Liver (tissue), 9 donors: ENCODE measurements around the gene MAFG. TPM values are rescaled to one million over a fixed set of nuclear protein-coding genes. Genes with fewer than 3 reads are reported as not detected.

Source experiments
- DNase-seq: peaks from one replicate; pipeline ENCODE4 v3.0.0-alpha.2; 2017; ENCODE audit warnings: low spot score
- H3K27ac ChIP-seq, 2 donors: one replicate each; pipeline ENCODE4 v1.7.0; 2013; ENCODE audit warnings: inconsistent platforms in 2 of 2, low read length in 2 of 2, control low read depth in 1 of 2, low read depth in 1 of 2, mild to moderate bottlenecking in 1 of 2
- H3K27me3 ChIP-seq, 4 donors: one replicate each; pipeline versions ENCODE4 v1.6.1 to v1.7.0; 2013; ENCODE audit warnings: low read length in 3 of 4, inconsistent platforms in 1 of 4, mild to moderate bottlenecking in 1 of 4, moderate library complexity in 1 of 4; ENCODE audit not compliant: control insufficient read depth in 4 of 4, insufficient read depth in 4 of 4
- H3K36me3 ChIP-seq, 4 donors: one replicate each; pipeline versions ENCODE4 v1.6.1 to v1.7.0; 2013; ENCODE audit warnings: low read length in 3 of 4, mild to moderate bottlenecking in 3 of 4, low read depth in 1 of 4, moderate library complexity in 1 of 4; ENCODE audit not compliant: control insufficient read depth in 4 of 4, insufficient read depth in 3 of 4
- H3K4me1 ChIP-seq, 4 donors: one replicate each; pipeline versions ENCODE4 v1.6.1 to v1.7.0; 2013; ENCODE audit warnings: low read length in 3 of 4, mild to moderate bottlenecking in 3 of 4, moderate library complexity in 1 of 4; ENCODE audit not compliant: control insufficient read depth in 4 of 4, insufficient read depth in 4 of 4
- H3K4me3 ChIP-seq, 3 donors: one replicate each; pipeline versions ENCODE4 v1.6.1 to v1.7.0; 2013; ENCODE audit warnings: low read length in 3 of 3, control low read depth in 1 of 3, low read depth in 1 of 3, mild to moderate bottlenecking in 1 of 3
- H3K9ac ChIP-seq, 2 donors: one replicate each; pipeline ENCODE4 v1.7.0; 2013; ENCODE audit warnings: low read length in 2 of 2, mild to moderate bottlenecking in 2 of 2, moderate library complexity in 2 of 2, control low read depth in 1 of 2, low read depth in 1 of 2
- H3K9me3 ChIP-seq, 4 donors: one replicate each; pipeline versions ENCODE4 v1.6.1 to v1.7.0; 2013; ENCODE audit warnings: low read length in 3 of 4; ENCODE audit not compliant: control insufficient read depth in 4 of 4
- CTCF ChIP-seq: fragments of 150-350 bp; IDR thresholded peaks from 2 replicates; pipeline ENCODE4 v1.5.1; 2017; ENCODE audit warnings: improper control_type of control experiment, low read depth, low read length; ENCODE audit not compliant: missing input control
- EGR1 ChIP-seq, 2 donors: IDR thresholded peaks; 2 replicates each; pipeline ENCODE4 v1.6.1; 2016 to 2018; ENCODE audit warnings: antibody characterized with exemption in 2 of 2, low read depth in 2 of 2
- FOXA1 ChIP-seq: IDR thresholded peaks from 2 replicates; pipeline ENCODE4 v1.6.1; 2016; ENCODE audit warnings: antibody characterized with exemption
- FOXA2 ChIP-seq: IDR thresholded peaks from 2 replicates; pipeline ENCODE4 v1.6.1; 2016; ENCODE audit warnings: antibody characterized with exemption
- GABPA ChIP-seq, 2 donors: IDR thresholded peaks in 1 of 2; conservative IDR thresholded peaks in 1 of 2; 2 replicates each; pipeline ENCODE4 v1.6.1; 2016; ENCODE audit warnings: antibody characterized with exemption in 2 of 2, mild to moderate bottlenecking in 1 of 2, moderate library complexity in 1 of 2
- HNF4A ChIP-seq, 2 donors: conservative IDR thresholded peaks; 2 replicates each; pipeline ENCODE4 v1.6.1; 2016; ENCODE audit warnings: antibody characterized with exemption in 2 of 2, mild to moderate bottlenecking in 2 of 2
- JUND ChIP-seq, 2 donors: IDR thresholded peaks; 2 replicates each; pipeline ENCODE4 v1.6.1; 2016; ENCODE audit warnings: antibody characterized with exemption in 2 of 2
- NR2F2 ChIP-seq: IDR thresholded peaks from 2 replicates; pipeline ENCODE4 v1.6.1; 2016; ENCODE audit warnings: antibody characterized with exemption
- RAD21 ChIP-seq, 2 donors: IDR thresholded peaks; 2 replicates each; pipeline ENCODE4 v1.6.1; 2016; ENCODE audit warnings: antibody characterized with exemption in 2 of 2, mild to moderate bottlenecking in 2 of 2
- REST ChIP-seq: IDR thresholded peaks from 2 replicates; pipeline ENCODE4 v1.6.1; 2016; ENCODE audit warnings: antibody characterized with exemption, mild to moderate bottlenecking
- RXRA ChIP-seq, 2 donors: IDR thresholded peaks; 2 replicates each; pipeline ENCODE4 v1.6.1; 2017 to 2018; ENCODE audit warnings: antibody characterized with exemption in 2 of 2, mild to moderate bottlenecking in 1 of 2
- SP1 ChIP-seq: IDR thresholded peaks from 2 replicates; pipeline ENCODE4 v1.6.1; 2018; ENCODE audit warnings: antibody characterized with exemption, mild to moderate bottlenecking
- TAF1 ChIP-seq: conservative IDR thresholded peaks from 2 replicates; pipeline ENCODE4 v1.6.1; 2016; ENCODE audit warnings: antibody characterized with exemption, mild to moderate bottlenecking
- YY1 ChIP-seq: IDR thresholded peaks from 2 replicates; pipeline ENCODE4 v1.6.1; 2016; ENCODE audit warnings: antibody characterized with exemption, mild to moderate bottlenecking
- WGBS: extraction: QIAGEN DNeasy Blood & Tissue Kit; methylation state at CpG from one replicate; pipeline ENCODE4 v1.1.7; 2013; 5-methylcytosine and 5-hydroxymethylcytosine counted together
- polyA plus RNA-seq, 2 donors: library from polyadenylated mRNA; stranded (reverse) in 1 of 2; unstranded in 1 of 2; fragments of 200-250 nt in 1 of 2; fragments of >200 nt in 1 of 2; fragmentation: Nextera tagmentation in 1 of 2; extraction: Ambion mirVana in 1 of 2; gene quantifications; one replicate each; pipeline versions ENCODE4 v1.2.1 to v1.2.3, GENCODE V29; 2013 to 2015
- total RNA-seq, 2 donors: library from RNA; depleted of rRNA; stranded (reverse); fragments of >200 nt; gene quantifications; one replicate each; pipeline ENCODE4 v1.2.3, GENCODE V29; 2014
- TF ChIP-seq, protein P1 (sequence below): IDR thresholded peaks from 2 replicates; pipeline ENCODE4 v1.6.1; 2016; ENCODE audit warnings: antibody characterized with exemption
- TF ChIP-seq, protein P2 (sequence below): IDR thresholded peaks from 2 replicates; pipeline ENCODE4 v1.6.1; 2016; ENCODE audit warnings: antibody characterized with exemption
- donor health status: healthy.
- donor health status: healthy.
- donor health status: healthy.
- donor health status: healthy.
- donor health status: healthy.

Gene MAFG
- total and polyA plus RNA-seq, 4 donors, result 3.0 to 17.0 (median 8.9) TPM

DNA sequence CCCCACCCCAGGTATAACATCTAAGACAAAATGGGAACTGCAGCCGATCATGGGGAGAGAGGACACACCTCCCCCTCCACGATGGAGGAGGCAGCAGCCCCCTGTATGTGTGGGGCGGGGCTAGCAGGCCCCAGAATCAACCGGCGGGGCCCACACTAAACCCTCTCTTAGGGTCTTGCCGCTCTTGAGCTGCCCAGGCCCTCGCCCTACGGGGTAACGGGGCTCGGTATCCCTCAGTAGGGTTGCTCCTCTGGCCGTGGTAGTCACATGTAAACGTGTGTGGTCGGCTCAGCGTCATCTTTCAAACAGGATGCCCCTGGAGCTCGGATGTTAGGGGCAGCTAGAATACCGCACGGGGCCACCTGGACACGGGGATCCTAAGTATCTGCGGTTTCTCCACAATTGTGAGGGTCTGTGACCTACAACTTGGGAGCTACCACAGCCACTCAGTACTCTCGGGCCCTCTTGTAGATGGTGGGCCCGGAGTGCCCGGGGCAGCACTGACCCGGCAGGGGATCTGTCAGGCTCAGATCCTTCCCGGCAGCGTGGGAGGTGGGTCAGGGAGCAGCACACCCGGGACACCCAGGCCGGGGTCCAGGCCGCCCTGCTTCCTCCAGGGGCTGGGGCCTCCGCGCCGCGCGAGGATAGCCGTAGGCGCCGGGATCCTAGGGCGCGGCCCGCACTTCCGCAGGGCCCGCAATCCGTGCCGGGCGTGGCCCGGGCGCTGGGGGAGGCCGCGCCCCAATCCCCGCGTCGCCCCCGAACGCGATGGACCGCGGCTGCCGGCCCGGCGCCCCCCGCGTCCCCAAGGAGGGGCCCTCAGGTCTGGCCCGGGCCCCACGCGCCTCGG is 57.2 kb downstream of the MAFG start:
- Histone ChIP-seq H3K36me3 (peaks cover 0 to 6% (median 2%) of the 10 kb centered on the region in 4 donors), H3K27ac (peak overlapping the region; percentile 91 to 92), H3K9ac (peak overlapping the region; percentile 70 to 88), H3K9me3 (no peaks in the 10 kb centered on the region), H3K4me3 (peak overlapping the region; percentile 77 to 89 (median 84)), H3K4me1 (peaks cover 17 to 53% (median 41%) of the 10 kb centered on the region in 4 donors), H3K27me3 (no peaks in the 10 kb centered on the region)
- TF ChIP-seq FOXA1 (no peak), JUND (IDR thresholded peaks at IDR 0.05) (no peak), CTCF (no peak), FOXA2 (no peak), RXRA (IDR thresholded peaks at IDR 0.05) (no peak), EGR1 (IDR thresholded peaks at IDR 0.05; ENCODE audit: low read depth in 2 of 2) (no peak), HNF4A (conservative IDR thresholded peaks at IDR 0.05) (no peak), GABPA (IDR thresholded peaks at IDR 0.05 in 1 of 2, conservative IDR thresholded peaks at IDR 0.05 in 1 of 2) (no peak), YY1 (no peak), SP1 (no peak)
- TF ChIP-seq, protein P1, sequence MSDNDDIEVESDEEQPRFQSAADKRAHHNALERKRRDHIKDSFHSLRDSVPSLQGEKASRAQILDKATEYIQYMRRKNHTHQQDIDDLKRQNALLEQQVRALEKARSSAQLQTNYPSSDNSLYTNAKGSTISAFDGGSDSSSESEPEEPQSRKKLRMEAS, result no peak
- TF ChIP-seq, protein P2, sequence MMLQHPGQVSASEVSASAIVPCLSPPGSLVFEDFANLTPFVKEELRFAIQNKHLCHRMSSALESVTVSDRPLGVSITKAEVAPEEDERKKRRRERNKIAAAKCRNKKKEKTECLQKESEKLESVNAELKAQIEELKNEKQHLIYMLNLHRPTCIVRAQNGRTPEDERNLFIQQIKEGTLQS, result no peak
- DNase-seq, result peak; percentile 50
- whole genome bisulfite sequencing, result 2% methylated on average over 65 of the region's 65 CpGs

- Histone ChIP-seq H3K27ac (peak overlapping the region; percentile 91 to 92), H3K27me3 (no peaks in the 10 kb centered on the region), H3K36me3 (peaks cover 0 to 6% (median 2%) of the 10 kb centered on the region in 4 donors), H3K4me1 (peaks cover 19 to 62% (median 46%) of the 10 kb centered on the region in 4 donors), H3K9me3 (no peaks in the 10 kb centered on the region), H3K9ac (peak overlapping the region; percentile 70 to 88), H3K4me3 (peak overlapping the region; percentile 77 to 89 (median 84))
- peak; percentile 76 for DNase-seq
- 34% methylated on average over 52 of the region's 52 CpGs for WGBS
- TF ChIP-seq CTCF (peak; percentile 70), TAF1 (no peak), NR2F2 (no peak), RXRA (IDR thresholded peaks at IDR 0.05) (no peak), FOXA1 (no peak), HNF4A (conservative IDR thresholded peaks at IDR 0.05) (peak in 1 of 2 donors; percentile 5), RAD21 (IDR thresholded peaks at IDR 0.05) (peak in 1 of 2 donors; percentile 54), EGR1 (IDR thresholded peaks at IDR 0.05; ENCODE audit: low read depth in 2 of 2) (no peak), REST (no peak)
- TF ChIP-seq, protein P2, result no peak
Measured at GRCh38 chr17:81869221-81870130, 58.1 kb downstream of the MAFG start.
